GM12891 (cell line): ENCODE data around the gene RNF152.

Source experiments
- DNase-seq: peaks from one replicate; pipeline ENCODE4 v3.0.0; 2011; ENCODE audit warnings: low spot score; ENCODE audit not compliant: insufficient read length
- FAIRE-seq: peaks from 2 replicates; lab custom pipeline; 2011; peaks lifted over from hg19 to GRCh38; lab: Jason Lieb, UNC
- PAX5 ChIP-seq: IDR thresholded peaks from 2 replicates; pipeline ENCODE4 v1.6.1; 2011; ENCODE audit warnings: low read length, moderate library complexity, mild to moderate bottlenecking; ENCODE audit not compliant: insufficient read depth, severe bottlenecking
- POLR2A ChIP-seq: IDR thresholded peaks from 2 replicates; pipeline ENCODE4 v1.6.1; 2011; ENCODE audit warnings: low read depth, low read length, control low read depth
- POLR2AphosphoS5 ChIP-seq: IDR thresholded peaks from 2 replicates; pipeline ENCODE4 v1.6.1; 2011; ENCODE audit warnings: low read depth, low read length, control low read depth
- POU2F2 ChIP-seq: IDR thresholded peaks from 2 replicates; pipeline ENCODE4 v1.6.1; 2011; ENCODE audit warnings: low read depth, mild to moderate bottlenecking, control low read depth, low read length, moderate library complexity
- SPI1 ChIP-seq: IDR thresholded peaks from 2 replicates; pipeline ENCODE4 v1.6.1; 2011; ENCODE audit warnings: low read depth, low read length, control low read depth
- TAF1 ChIP-seq: IDR thresholded peaks from 2 replicates; pipeline ENCODE4 v1.6.1; 2011; ENCODE audit warnings: low read depth, low read length, control low read depth

Gene RNF152

GRCh38 chr18:61921621-61922235 is 28.9 kb upstream of the RNF152 start:
- TF ChIP-seq TAF1 (no peak), POLR2A (no peak), POU2F2 (no peak), POLR2AphosphoS5 (no peak), SPI1 (no peak)
- DNase-seq: no peak
- no peak for FAIRE-seq

- FAIRE-seq (no peak), DNase-seq (no peak)
- TF ChIP-seq PAX5 (no peak), SPI1 (no peak), POLR2AphosphoS5 (no peak), POU2F2 (no peak), POLR2A (no peak), TAF1 (no peak)
Measured at GRCh38 chr18:61917818-61918217, 25.0 kb upstream of the RNF152 start.

GRCh38 chr18:61912476-61912875 is 19.7 kb upstream of the RNF152 start:
- TF ChIP-seq POU2F2 (no peak), PAX5 (no peak), POLR2AphosphoS5 (no peak), POLR2A (no peak), SPI1 (no peak), TAF1 (no peak)
- DNase-seq: no peak
- FAIRE-seq: no peak

- DNase-seq: no peak
- FAIRE-seq: no peak
- TF ChIP-seq POLR2A: no peak
Measured at GRCh38 chr18:61910101-61910500, 17.3 kb upstream of the RNF152 start.

- no peak for DNase-seq
- no peak for TF ChIP-seq POLR2A
- TF ChIP-seq SPI1: no peak
- TF ChIP-seq POLR2AphosphoS5: no peak
- no peak for TF ChIP-seq POU2F2
- TF ChIP-seq PAX5: no peak
- no peak for TF ChIP-seq TAF1
- FAIRE-seq: no peak
Measured at GRCh38 chr18:61908661-61909060, 15.9 kb upstream of the RNF152 start.

GRCh38 chr18:61901323-61901986 is 8.6 kb upstream of the RNF152 start:
- FAIRE-seq: peak; percentile 82
- DNase-seq: peak; percentile 47
- TF ChIP-seq POLR2A (no peak), POU2F2 (no peak), TAF1 (no peak), PAX5 (no peak), SPI1 (no peak), POLR2AphosphoS5 (no peak)

- DNase-seq (no peak), FAIRE-seq (no peak)
- no peak for TF ChIP-seq SPI1
- no peak for TF ChIP-seq TAF1
- no peak for TF ChIP-seq POLR2A
Measured at GRCh38 chr18:61900504-61901281, 7.9 kb upstream of the RNF152 start.

GRCh38 chr18:61898640-61899101 is 5.9 kb upstream of the RNF152 start:
- FAIRE-seq: no peak
- no peak for DNase-seq
- TF ChIP-seq POLR2A (no peak), SPI1 (no peak), POLR2AphosphoS5 (no peak), TAF1 (no peak), PAX5 (no peak)

GRCh38 chr18:61896757-61897156 is 4.0 kb upstream of the RNF152 start:
- FAIRE-seq (peak; percentile 43), DNase-seq (no peak)
- TF ChIP-seq PAX5 (no peak), POU2F2 (no peak), POLR2AphosphoS5 (no peak), SPI1 (no peak), POLR2A (no peak), TAF1 (no peak)

- TF ChIP-seq TAF1 (no peak), PAX5 (no peak), SPI1 (no peak)
- no peak for FAIRE-seq
- no peak for DNase-seq
Measured at GRCh38 chr18:61896118-61896517, 3.3 kb upstream of the RNF152 start.
